GM21737 (cell line): Measurements from ENCODE around the gene PPP2R5C.
"Not testable (repeated sequence)": the region's sequence is repeated elsewhere in the genome, so short reads cannot be mapped to it uniquely, and the experiment has no call there.

Experiments used
- ATAC-seq: cut with Tn5 transposase; IDR thresholded peaks from one replicate; pipeline ENCODE4 v1.9.1; 2021; ENCODE audit warnings: mild to moderate bottlenecking, moderate library complexity; ENCODE audit not compliant: unreplicated experiment

The PPP2R5C gene

GRCh38 chr14:101726954-101727302 is 34.6 kb upstream of the PPP2R5C start:
- ATAC-seq: no peak

- ATAC-seq: no peak
Observed at GRCh38 chr14:101727611-101728366, 33.7 kb upstream of the PPP2R5C start.

GRCh38 chr14:101728367-101728742 is 33.2 kb upstream of the PPP2R5C start:
- ATAC-seq: no peak

- no peak for ATAC-seq
Observed at GRCh38 chr14:101729382-101729781, 32.1 kb upstream of the PPP2R5C start.

GRCh38 chr14:101730157-101730556 is 31.4 kb upstream of the PPP2R5C start:
- ATAC-seq: not testable (repeated sequence)

GRCh38 chr14:101730626-101731186 is 30.8 kb upstream of the PPP2R5C start:
- no peak for ATAC-seq

GRCh38 chr14:101731187-101732080 is 30.1 kb upstream of the PPP2R5C start:
- ATAC-seq: peak; percentile 71

GRCh38 chr14:101732118-101732517 is 29.4 kb upstream of the PPP2R5C start:
- no peak for ATAC-seq

- ATAC-seq: no peak
Observed at GRCh38 chr14:101733211-101733610, 28.3 kb upstream of the PPP2R5C start.

GRCh38 chr14:101734246-101734847 is 27.2 kb upstream of the PPP2R5C start:
- ATAC-seq: no peak

- ATAC-seq: no peak
Observed at GRCh38 chr14:101735453-101735852, 26.1 kb upstream of the PPP2R5C start.

GRCh38 chr14:101736071-101736470 is 25.4 kb upstream of the PPP2R5C start:
- no peak for ATAC-seq

GRCh38 chr14:101736585-101736984 is 24.9 kb upstream of the PPP2R5C start:
- ATAC-seq: no peak

GRCh38 chr14:101737414-101738339 is 23.8 kb upstream of the PPP2R5C start:
- no peak for ATAC-seq

- no peak for ATAC-seq
Observed at GRCh38 chr14:101738703-101739320, 22.7 kb upstream of the PPP2R5C start.

GRCh38 chr14:101739446-101740141 is 21.9 kb upstream of the PPP2R5C start:
- ATAC-seq: no peak

GRCh38 chr14:101740981-101741380 is 20.5 kb upstream of the PPP2R5C start:
- no peak for ATAC-seq

GRCh38 chr14:101743701-101744100 is 17.8 kb upstream of the PPP2R5C start:
- ATAC-seq: no peak

GRCh38 chr14:101744382-101744781 is 17.1 kb upstream of the PPP2R5C start:
- not testable (repeated sequence) for ATAC-seq
